HG03378 (cell line): ENCODE results near the gene RDH11.
"Not testable (repeated sequence)": the region's sequence is repeated elsewhere in the genome, so short reads cannot be mapped to it uniquely, and the experiment has no call there.

Source experiments
- ATAC-seq: cut with Tn5 transposase; IDR thresholded peaks from one replicate; pipeline ENCODE4 v1.9.1; 2021; ENCODE audit warnings: mild to moderate bottlenecking, moderate library complexity; ENCODE audit not compliant: unreplicated experiment

Gene RDH11

GRCh38 chr14:67695394-67695949 is at the start of gene RDH11:
RDH11 (minus strand) TSS chr14:67695764; CDS start chr14:67695703, 61 bp downstream.
- ATAC-seq, result peak; percentile 85

- no peak for ATAC-seq
Measured at GRCh38 chr14:67744046-67744445, 48.5 kb upstream of the RDH11 start.

GRCh38 chr14:67738740-67739504 is 43.4 kb upstream of the RDH11 start:
- ATAC-seq, result no peak

- no peak for ATAC-seq
Measured at GRCh38 chr14:67736771-67737170, 41.2 kb upstream of the RDH11 start.

- no peak for ATAC-seq
Measured at GRCh38 chr14:67735336-67736147, 40.0 kb upstream of the RDH11 start.

- ATAC-seq, result no peak
Measured at GRCh38 chr14:67734675-67735074, 39.1 kb upstream of the RDH11 start.

- no peak for ATAC-seq
Measured at GRCh38 chr14:67733616-67734015, 38.1 kb upstream of the RDH11 start.

GRCh38 chr14:67729072-67729885 is 33.7 kb upstream of the RDH11 start:
- no peak for ATAC-seq

- no peak for ATAC-seq
Measured at GRCh38 chr14:67728258-67728657, 32.7 kb upstream of the RDH11 start.

- ATAC-seq, result no peak
Measured at GRCh38 chr14:67727361-67727760, 31.8 kb upstream of the RDH11 start.

- no peak for ATAC-seq
Measured at GRCh38 chr14:67725171-67725570, 29.6 kb upstream of the RDH11 start.

GRCh38 chr14:67722293-67722692 is 26.7 kb upstream of the RDH11 start:
- ATAC-seq, result no peak

GRCh38 chr14:67721875-67722274 is 26.3 kb upstream of the RDH11 start:
- ATAC-seq, result no peak

GRCh38 chr14:67719866-67720265 is 24.3 kb upstream of the RDH11 start:
- no peak for ATAC-seq

- not testable (repeated sequence) for ATAC-seq
Measured at GRCh38 chr14:67719385-67719784, 23.8 kb upstream of the RDH11 start.

GRCh38 chr14:67718265-67718664 is 22.7 kb upstream of the RDH11 start:
- ATAC-seq, result no peak

GRCh38 chr14:67717048-67717447 is 21.5 kb upstream of the RDH11 start:
- ATAC-seq, result no peak

GRCh38 chr14:67710209-67710608 is 14.6 kb upstream of the RDH11 start:
- ATAC-seq, result no peak

GRCh38 chr14:67709796-67710195 is 14.2 kb upstream of the RDH11 start:
- not testable (repeated sequence) for ATAC-seq

GRCh38 chr14:67709346-67709745 is 13.8 kb upstream of the RDH11 start:
- not testable (repeated sequence) for ATAC-seq

- ATAC-seq, result no peak
Measured at GRCh38 chr14:67705211-67705610, 9.6 kb upstream of the RDH11 start.
